ENCODE measurements around the gene IRF8.

DNA sequence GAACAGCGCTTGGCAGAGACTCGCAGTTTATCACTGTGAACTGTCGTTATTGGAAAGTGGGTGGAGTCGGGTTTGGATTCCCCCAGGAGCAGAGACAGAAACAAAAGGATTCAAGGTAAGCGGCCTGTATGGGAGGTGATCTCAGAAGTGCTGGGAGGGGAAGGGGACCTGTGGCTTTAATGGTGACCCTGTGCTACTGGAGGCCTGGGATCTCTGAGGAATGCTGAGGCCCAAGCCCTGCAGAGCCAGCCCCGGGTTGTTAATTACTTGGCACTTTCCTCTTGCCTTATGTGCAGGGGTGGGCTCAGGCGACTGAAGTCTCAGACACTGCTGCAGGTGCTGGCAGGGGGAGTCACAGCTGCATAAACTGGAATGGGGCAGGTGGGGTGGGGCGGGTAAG, 27.4 kb downstream of the IRF8 start:
- TF ChIP-seq, protein P1, sequence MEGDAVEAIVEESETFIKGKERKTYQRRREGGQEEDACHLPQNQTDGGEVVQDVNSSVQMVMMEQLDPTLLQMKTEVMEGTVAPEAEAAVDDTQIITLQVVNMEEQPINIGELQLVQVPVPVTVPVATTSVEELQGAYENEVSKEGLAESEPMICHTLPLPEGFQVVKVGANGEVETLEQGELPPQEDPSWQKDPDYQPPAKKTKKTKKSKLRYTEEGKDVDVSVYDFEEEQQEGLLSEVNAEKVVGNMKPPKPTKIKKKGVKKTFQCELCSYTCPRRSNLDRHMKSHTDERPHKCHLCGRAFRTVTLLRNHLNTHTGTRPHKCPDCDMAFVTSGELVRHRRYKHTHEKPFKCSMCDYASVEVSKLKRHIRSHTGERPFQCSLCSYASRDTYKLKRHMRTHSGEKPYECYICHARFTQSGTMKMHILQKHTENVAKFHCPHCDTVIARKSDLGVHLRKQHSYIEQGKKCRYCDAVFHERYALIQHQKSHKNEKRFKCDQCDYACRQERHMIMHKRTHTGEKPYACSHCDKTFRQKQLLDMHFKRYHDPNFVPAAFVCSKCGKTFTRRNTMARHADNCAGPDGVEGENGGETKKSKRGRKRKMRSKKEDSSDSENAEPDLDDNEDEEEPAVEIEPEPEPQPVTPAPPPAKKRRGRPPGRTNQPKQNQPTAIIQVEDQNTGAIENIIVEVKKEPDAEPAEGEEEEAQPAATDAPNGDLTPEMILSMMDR (IDR thresholded peaks at IDR 0.05; ENCODE audit: low read depth, low read length): no peak
- no peak for TF ChIP-seq EZH2phosphoT487 (IDR thresholded peaks at IDR 0.05; ENCODE audit: low read depth)

All from OCI-LY3 (cell line).